Colonic mucosa (tissue), 4 donors: Measurements from ENCODE around the gene PPARGC1A. TPM values are rescaled to one million over a fixed set of nuclear protein-coding genes. Genes with fewer than 3 reads are reported as not detected.
A peak's percentile ranks its signal among the peaks of the same experiment; 100 is the strongest.

Experiments used
- DNase-seq: peaks from one replicate; pipeline ENCODE4 v3.0.0-alpha.2; 2020
- H3K27ac ChIP-seq: fragments of 200-600 bp; one replicate; pipeline ENCODE4 v1.8.0; 2021
- H3K27me3 ChIP-seq: fragments of 200-600 bp; one replicate; pipeline ENCODE4 v1.8.0; 2021
- H3K36me3 ChIP-seq: fragments of 200-600 bp; one replicate; pipeline ENCODE4 v1.8.0; 2021
- H3K4me1 ChIP-seq: fragments of 200-600 bp; one replicate; pipeline ENCODE4 v1.8.0; 2021; ENCODE audit warnings: mild to moderate bottlenecking
- H3K4me3 ChIP-seq: fragments of 200-600 bp; one replicate; pipeline ENCODE4 v1.8.0; 2021
- H3K9ac ChIP-seq, 2 donors: one replicate each; pipeline ENCODE4 v1.7.0; 2013; ENCODE audit warnings: control low read depth in 2 of 2, low read depth in 2 of 2, low read length in 2 of 2
- H3K9me3 ChIP-seq: fragments of 200-600 bp; one replicate; pipeline ENCODE4 v1.8.0; 2021
- intact Hi-C: fragments of 100-400 bp; cut with DNase I; formaldehyde crosslinking; loops from one replicate; pipeline ENCODE4 v1.14.1; 2022
- total RNA-seq, 2 donors: library from RNA; stranded (reverse); fragmentation: NEBNext Ultra II Directional in 1 of 2; extraction: Animal tissue kit (Norgen Biotek cat#: 25700) in 1 of 2; gene quantifications; one replicate each; pipeline ENCODE4 v1.2.1, GENCODE V29; 2021
- TF ChIP-seq, protein P1 (sequence below): fragments of 200-600 bp; IDR thresholded peaks from one replicate; pipeline ENCODE4 v1.8.0; 2022; ENCODE audit warnings: antibody characterized with exemption, mild to moderate bottlenecking
- donor health status: healthy.
- donor health status: DM: no; HTN: no; CAD: no.
- donor health status: DM: no; HTN: no; CAD: no.

Gene PPARGC1A
- total RNA-seq, 2 donors from 2014 or later: 44.4 to 48.4 TPM

DNA sequence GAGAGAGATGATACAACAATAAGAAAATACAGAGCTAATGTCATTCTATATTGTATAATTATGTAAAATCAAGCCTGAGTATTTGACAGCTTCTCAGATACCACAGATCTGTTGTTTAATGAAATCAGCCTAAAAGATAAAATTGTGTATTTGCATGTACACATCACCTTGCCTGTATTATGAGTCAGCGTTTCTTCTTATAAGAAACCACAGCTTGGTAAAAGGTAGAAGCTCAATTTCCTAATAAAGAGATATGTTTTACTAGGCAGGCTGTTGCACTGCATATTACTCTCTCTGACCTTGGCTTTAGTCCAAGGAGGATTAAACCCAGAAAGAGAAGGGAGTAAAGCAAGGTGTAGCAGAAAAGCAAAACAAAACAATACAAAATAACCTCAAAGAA, 121.3 kb downstream of the PPARGC1A start:
- TF ChIP-seq, protein P1, sequence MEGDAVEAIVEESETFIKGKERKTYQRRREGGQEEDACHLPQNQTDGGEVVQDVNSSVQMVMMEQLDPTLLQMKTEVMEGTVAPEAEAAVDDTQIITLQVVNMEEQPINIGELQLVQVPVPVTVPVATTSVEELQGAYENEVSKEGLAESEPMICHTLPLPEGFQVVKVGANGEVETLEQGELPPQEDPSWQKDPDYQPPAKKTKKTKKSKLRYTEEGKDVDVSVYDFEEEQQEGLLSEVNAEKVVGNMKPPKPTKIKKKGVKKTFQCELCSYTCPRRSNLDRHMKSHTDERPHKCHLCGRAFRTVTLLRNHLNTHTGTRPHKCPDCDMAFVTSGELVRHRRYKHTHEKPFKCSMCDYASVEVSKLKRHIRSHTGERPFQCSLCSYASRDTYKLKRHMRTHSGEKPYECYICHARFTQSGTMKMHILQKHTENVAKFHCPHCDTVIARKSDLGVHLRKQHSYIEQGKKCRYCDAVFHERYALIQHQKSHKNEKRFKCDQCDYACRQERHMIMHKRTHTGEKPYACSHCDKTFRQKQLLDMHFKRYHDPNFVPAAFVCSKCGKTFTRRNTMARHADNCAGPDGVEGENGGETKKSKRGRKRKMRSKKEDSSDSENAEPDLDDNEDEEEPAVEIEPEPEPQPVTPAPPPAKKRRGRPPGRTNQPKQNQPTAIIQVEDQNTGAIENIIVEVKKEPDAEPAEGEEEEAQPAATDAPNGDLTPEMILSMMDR: no peak
- Histone ChIP-seq H3K36me3 (no peaks in the 10 kb centered on the region), H3K9ac (no peak overlapping the region), H3K9me3 (no peaks in the 10 kb centered on the region), H3K4me3 (no peak overlapping the region), H3K4me1 (no peaks in the 10 kb centered on the region), H3K27ac (no peak overlapping the region), H3K27me3 (no peaks in the 10 kb centered on the region)
- intact Hi-C loops: no loop called here
- DNase-seq: no peak

DNA sequence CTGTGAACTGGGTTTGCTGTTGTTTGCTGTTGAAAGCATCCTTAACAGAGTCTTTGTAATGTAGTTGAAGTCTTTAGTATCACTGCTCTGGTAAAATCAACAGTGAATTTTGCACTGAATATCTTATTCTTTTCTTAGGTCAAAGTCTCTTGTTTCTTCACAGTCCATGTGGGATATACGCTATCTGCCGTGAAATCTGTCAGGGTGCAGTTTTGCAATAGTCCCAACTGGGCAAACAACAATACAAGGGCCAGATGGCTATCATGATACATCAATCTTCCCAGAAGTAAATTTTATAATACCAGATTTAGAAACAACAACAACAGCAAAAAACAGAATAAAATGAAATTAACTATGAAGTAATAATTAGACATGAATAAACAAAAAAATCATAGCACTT, 123.5 kb downstream of the PPARGC1A start:
- no peaks in the 10 kb centered on the region for H3K4me1 ChIP-seq
- no peak overlapping the region for H3K4me3 ChIP-seq
- no peak overlapping the region for H3K9ac ChIP-seq
- TF ChIP-seq, protein P1: no peak
- no peak overlapping the region for H3K27ac ChIP-seq
- intact Hi-C loops: no loop called here
- H3K27me3 ChIP-seq: no peaks in the 10 kb centered on the region
- no peak for DNase-seq
- H3K36me3 ChIP-seq: no peaks in the 10 kb centered on the region
- H3K9me3 ChIP-seq: no peaks in the 10 kb centered on the region

DNA sequence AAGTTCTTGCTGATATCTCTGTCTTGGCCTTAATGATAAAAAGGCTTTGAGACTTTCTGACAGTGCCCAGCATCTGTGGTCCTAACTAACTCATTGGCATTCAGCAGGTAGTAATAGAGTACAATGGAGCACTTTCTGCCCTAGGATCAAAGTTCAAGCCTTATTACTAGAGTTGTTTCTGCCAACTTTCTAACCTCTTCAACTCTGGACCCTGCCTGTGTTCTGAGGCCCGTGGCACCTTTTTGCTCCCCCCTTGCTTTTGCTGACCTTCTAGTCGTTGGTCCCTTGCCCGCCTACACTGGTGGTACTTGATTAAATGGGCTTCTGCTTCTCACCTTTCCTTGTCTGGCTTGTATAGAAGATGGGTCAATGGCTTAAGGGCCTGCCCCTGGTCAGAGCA, 126.3 kb downstream of the PPARGC1A start:
- Histone ChIP-seq H3K27ac (no peak overlapping the region), H3K27me3 (no peaks in the 10 kb centered on the region), H3K9me3 (no peaks in the 10 kb centered on the region), H3K4me3 (no peak overlapping the region), H3K4me1 (no peaks in the 10 kb centered on the region), H3K36me3 (no peaks in the 10 kb centered on the region), H3K9ac (no peak overlapping the region)
- TF ChIP-seq, protein P1: no peak
- peak; percentile 38 for DNase-seq
- intact Hi-C loops: no loop called here

DNA sequence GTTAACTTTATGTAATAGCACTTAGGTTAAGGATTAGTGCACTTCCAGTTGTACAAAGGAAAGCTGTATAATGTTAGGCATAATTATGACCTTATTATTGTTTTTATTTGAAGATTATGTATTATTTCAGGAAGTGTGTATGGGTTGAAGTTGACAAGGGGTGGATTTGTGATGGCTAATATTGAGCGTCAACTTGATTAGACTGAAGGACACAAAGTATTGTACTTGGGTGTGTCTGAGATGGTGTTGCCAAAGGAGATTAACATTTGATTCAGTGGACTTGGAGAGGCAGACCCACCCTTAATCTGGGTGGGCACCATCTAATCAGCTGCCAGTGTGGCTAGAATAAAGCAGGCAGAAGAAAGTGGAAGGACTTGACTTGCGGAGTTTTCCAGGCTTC, 127.3 kb downstream of the PPARGC1A start:
- Histone ChIP-seq H3K36me3 (no peaks in the 10 kb centered on the region), H3K9ac (no peak overlapping the region), H3K9me3 (no peaks in the 10 kb centered on the region), H3K27ac (no peak overlapping the region), H3K4me3 (no peak overlapping the region), H3K27me3 (no peaks in the 10 kb centered on the region), H3K4me1 (no peaks in the 10 kb centered on the region)
- TF ChIP-seq, protein P1: no peak
- no peak for DNase-seq
- intact Hi-C loops: no loop called here

DNA sequence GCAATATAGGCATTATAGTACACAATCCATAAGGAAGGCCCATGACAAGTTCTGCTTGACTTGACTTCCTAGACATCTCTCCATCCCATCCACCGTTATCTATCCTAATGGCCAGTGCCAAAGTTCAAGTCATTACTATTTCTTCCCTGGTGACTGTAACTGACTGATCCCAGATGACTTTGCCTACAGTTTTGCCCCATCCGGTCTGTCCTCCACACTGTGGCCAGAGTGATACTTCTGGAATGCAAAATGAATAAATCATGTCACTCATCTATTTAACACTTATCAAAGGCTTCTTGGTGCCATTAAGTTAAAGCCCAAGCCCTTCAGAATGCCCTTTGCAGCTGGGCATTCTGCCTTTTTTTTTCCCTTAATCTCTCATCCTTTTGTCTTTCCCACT, 130.8 kb downstream of the PPARGC1A start:
- Histone ChIP-seq H3K4me1 (no peaks in the 10 kb centered on the region), H3K9me3 (no peaks in the 10 kb centered on the region), H3K27ac (no peak overlapping the region), H3K36me3 (no peaks in the 10 kb centered on the region), H3K4me3 (no peak overlapping the region), H3K9ac (no peak overlapping the region), H3K27me3 (no peaks in the 10 kb centered on the region)
- DNase-seq: no peak
- intact Hi-C loops: no loop called here
- TF ChIP-seq, protein P1: no peak

DNA sequence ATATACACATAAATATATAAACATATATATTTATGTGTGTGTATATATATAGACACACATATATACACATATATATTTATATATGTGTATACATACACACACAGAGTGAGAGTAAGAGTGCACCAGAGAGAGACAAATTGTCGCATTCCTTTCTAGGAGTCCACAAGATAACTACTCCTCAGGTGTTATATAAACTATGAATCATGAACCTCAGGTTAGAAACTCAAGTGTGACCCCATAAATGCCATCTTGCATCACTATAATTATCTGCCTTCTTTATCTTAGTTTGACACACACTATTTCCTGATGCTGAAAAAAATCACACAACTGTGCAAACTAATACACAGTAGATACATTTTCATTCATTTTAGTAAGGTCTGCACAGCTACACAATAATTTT, 135.2 kb downstream of the PPARGC1A start:
- Histone ChIP-seq H3K9ac (no peak overlapping the region), H3K4me3 (no peak overlapping the region), H3K4me1 (no peaks in the 10 kb centered on the region), H3K36me3 (no peaks in the 10 kb centered on the region), H3K9me3 (no peaks in the 10 kb centered on the region), H3K27me3 (no peaks in the 10 kb centered on the region), H3K27ac (no peak overlapping the region)
- no peak for DNase-seq
- TF ChIP-seq, protein P1: no peak
- intact Hi-C loops: no loop called here
